NCI-H2196 (cell line): ENCODE results near the gene ZFC3H1.
A peak's percentile ranks its signal among the peaks of the same experiment; 100 is the strongest.
"Not testable (repeated sequence)": the region's sequence is repeated elsewhere in the genome, so short reads cannot be mapped to it uniquely, and the experiment has no call there.

Source experiments
- DNase-seq: peaks from one replicate; lab custom pipeline; 2025; ENCODE audit not compliant: unreplicated experiment; lab: John Stamatoyannopoulos, UW

The ZFC3H1 gene, protein sequence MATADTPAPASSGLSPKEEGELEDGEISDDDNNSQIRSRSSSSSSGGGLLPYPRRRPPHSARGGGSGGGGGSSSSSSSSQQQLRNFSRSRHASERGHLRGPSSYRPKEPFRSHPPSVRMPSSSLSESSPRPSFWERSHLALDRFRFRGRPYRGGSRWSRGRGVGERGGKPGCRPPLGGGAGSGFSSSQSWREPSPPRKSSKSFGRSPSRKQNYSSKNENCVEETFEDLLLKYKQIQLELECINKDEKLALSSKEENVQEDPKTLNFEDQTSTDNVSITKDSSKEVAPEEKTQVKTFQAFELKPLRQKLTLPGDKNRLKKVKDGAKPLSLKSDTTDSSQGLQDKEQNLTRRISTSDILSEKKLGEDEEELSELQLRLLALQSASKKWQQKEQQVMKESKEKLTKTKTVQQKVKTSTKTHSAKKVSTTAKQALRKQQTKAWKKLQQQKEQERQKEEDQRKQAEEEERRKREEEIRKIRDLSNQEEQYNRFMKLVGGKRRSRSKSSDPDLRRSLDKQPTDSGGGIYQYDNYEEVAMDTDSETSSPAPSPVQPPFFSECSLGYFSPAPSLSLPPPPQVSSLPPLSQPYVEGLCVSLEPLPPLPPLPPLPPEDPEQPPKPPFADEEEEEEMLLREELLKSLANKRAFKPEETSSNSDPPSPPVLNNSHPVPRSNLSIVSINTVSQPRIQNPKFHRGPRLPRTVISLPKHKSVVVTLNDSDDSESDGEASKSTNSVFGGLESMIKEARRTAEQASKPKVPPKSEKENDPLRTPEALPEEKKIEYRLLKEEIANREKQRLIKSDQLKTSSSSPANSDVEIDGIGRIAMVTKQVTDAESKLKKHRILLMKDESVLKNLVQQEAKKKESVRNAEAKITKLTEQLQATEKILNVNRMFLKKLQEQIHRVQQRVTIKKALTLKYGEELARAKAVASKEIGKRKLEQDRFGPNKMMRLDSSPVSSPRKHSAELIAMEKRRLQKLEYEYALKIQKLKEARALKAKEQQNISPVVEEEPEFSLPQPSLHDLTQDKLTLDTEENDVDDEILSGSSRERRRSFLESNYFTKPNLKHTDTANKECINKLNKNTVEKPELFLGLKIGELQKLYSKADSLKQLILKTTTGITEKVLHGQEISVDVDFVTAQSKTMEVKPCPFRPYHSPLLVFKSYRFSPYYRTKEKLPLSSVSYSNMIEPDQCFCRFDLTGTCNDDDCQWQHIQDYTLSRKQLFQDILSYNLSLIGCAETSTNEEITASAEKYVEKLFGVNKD (N-terminal part only)

DNA sequence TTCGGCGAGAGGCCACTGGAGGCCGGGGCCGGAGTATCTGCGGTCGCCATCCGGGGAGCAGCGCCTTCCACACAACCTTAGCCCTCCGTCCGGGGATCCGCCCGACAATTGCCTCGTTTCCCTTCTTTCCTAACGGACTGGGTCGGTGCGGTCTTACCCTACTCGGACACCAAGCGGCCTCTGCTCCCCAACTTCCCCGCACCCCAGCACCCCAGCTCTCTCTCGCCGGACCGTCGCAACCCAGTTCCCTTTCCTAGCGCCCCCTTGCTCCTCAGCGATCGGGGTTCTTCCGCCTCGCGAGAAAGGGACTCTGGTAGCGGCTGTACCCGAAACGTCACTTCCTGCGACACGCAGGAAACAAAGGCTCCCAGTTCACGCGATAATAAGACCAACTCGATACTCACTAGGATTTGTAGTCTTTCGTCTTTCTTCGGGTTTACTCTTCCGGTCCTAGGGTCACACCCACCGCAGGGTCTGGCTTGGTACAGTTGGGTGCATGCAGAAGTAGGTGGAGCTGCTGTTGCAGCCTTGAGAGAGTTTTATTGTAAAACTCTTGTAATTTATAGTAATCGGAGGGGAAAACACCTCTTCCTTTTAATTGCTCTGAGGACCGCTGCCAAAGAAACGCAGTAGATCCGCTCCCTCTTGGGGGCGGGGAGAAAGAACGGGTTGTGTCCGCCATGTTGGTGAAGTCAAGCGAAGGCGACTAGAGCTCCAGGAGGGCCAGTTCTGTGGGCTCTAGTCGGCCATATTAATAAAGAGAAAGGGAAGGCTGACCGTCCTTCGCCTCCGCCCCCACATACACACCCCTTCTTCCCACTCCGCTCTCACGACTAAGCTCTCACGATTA, at the start of gene ZFC3H1, which contains the start of gene THAP2:
Gene ZFC3H1 (minus strand): TSS at position 288 of the 850 bp plus-strand sequence. CDS start 238 bp downstream, at position 50.
Gene THAP2 (plus strand): TSS at position 741 of the 850 bp plus-strand sequence. CDS start 209 bp downstream, outside the sequence.
- DNase-seq: peak; percentile 99

DNA sequence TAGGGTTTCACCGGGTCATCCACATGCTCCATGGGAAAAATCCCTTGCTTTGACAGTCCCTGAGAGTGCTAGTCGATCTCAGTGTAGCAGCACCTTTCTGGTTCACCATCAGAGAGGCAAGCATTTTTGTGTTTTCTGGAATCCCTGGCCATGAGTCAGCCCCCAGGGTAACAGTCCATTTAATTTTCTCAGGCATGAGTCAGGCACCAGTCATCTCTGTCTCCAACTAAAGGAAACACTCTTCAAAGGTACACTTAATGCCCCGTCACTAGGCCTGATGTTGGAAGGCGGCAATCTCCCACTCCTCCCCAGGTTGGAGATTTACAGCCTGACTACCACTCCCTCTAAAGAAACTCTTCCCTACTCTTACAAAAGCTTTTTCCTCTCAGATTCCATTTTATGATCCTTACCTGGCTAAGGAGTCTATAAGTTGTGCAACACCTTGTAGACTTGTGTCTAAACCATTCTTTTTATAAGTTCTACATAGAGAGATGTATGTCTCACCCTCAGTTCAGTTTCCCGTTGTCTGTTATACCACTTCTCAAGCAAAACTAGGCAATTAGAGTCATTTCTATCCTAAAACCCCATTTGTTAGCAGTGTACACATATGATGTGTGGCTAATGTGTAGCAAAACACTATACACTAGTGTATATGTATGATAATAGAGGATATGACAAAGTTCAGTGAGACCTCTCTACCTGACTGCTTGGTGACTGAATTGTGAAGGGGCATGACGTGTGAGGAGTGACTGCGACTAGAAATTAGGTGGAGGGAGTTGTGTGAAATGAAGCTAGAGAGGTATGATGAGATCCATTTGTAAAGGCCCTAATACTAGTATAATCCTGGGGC, 46.9 kb upstream of the ZFC3H1 start:
- DNase-seq: no peak

DNA sequence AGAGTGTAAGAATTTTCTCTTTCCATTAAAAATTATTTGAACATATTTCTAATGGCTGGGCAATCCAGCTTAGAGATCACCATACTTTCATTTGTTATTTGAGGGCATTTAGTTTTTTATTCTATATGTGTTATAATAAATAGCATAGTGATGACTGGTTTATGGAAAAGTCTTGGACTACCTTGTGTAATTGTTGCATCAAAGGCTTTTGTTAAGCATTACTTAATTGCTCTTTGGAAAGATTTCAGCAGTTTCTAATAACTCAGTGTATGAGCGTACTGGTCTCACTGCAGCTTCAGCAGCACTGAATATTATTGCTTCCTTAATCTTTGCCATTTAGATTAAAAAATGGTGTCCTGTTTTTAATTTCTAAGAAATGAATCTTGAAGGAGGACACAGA, 45.0 kb upstream of the ZFC3H1 start:
- no peak for DNase-seq

DNA sequence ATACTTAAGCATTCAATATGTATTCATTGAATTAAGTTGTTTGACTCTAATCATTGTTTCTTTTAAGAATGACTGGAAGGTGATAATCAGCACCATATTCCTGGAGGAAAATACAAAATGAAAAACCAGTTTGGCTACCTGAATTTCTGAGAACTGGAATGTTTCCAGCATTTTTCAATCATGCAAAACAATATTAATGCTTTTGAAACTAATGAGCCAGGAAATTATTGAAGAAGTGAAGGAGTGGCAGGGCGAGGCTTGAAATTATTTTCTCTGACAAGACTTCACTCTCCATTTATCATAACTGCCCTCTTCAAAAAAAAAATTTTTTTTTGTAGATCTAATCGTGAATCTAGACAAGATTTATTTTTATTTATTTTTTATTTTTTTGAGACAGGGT, 41.3 kb upstream of the ZFC3H1 start:
- DNase-seq: no peak

DNA sequence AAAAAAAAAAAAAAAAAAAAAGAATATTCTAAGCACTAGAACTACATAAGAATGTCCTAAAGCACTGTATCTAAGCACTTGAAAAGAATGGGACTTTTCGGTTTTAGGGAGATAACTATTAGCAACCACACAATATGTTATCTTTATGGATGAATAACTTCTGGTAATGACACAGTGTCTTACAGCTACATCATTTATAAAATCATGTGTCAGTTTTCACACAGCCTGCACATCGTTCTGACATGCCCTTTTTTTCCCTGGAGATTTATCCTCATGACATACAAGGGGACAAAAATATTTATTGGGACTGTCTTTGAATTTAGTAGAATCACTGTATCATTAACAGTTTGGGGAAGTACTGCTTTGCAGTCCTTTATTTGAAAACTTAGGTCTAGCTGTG, 39.6 kb upstream of the ZFC3H1 start:
- no peak for DNase-seq

DNA sequence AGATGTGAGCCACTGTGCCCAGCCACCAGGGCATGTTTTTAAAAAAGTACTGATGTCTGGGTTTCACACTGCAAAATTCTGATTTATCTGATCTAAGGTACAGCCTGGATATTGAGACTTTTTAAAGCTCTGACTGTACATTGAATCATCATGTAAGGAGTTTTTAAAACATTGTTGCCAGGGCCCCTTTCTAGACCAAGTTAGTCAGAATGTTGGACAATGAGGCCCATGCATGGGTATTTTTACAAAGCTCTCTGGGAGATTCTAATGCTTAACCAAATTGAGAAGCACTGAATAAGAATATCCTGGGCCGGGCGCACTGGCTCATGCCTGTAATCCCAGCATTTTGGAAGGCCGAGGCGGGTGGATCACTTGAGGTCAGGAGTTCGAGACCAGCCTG, 38.9 kb upstream of the ZFC3H1 start:
- no peak for DNase-seq

DNA sequence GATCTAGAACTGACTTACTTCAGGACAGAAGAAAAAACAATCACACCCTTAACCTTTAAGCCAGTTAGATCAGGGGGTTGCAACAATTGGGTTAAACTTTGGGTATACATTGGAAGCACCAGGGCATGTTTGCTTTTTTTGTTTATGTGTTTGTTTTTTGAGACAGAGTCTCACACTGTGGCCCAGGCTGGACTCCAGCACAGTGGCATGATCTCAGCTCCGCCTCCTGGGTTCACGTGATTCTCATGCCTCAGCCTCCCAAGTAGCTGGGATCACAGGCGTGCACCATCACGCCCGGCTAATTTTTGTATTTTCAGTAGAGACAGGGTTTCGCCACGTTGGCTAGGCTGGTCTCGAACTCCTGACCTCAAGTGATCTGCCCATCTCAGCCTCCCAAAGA, 38.5 kb upstream of the ZFC3H1 start:
- not testable (repeated sequence) for DNase-seq

DNA sequence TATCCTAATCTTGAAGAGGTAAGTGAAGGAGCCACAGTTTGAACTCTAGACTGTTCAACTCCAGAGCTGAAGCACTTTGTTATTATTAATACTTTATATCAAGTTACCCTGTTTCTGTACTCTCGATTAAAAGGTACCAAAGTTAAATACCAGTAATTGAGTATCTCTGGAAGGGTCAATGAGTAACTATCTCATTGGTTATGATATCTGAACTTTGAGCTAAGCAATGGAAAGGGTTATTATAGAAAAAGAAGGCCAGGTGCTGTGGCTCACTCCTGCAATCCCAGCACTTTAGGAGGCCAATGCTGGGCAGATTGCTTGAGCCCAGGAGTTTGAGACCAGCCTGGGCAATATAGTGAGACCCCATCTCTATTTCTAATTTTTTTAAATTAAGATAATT, 32.1 kb upstream of the ZFC3H1 start:
- no peak for DNase-seq

DNA sequence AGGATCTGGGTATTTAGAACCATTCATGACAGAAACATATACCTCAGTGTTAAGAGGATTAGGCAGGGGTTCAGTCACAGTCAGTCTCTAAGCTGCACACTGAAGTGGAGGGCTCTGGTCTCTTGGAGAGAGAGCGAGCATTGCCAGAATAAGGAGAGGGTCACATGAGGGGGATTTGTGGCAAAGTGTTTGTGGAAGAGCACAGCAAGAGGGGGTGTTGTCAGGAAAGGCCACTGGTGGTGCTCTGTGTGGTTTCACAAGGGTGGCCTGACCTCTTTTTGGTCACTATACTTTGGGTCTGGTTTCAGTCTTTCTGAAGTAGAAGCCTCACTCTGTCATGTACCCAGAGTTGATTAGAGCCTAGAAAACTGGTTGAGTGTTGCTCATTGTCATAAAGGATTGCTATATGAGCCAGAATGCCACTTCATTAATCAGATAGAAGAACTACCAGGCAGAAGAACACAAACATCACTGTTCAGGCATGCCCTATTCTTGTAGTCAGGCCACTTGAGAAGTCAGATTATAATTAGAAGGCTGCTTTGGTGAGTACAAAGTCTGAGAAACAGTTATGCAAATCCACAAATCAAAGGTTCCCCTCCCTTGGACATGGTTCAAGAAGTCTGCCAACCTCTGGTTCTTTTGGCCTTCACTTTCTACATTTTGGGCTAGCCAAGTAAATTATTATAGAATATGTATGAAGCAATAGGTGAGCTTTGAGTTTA, 30.6 kb upstream of the ZFC3H1 start:
- no peak for DNase-seq

DNA sequence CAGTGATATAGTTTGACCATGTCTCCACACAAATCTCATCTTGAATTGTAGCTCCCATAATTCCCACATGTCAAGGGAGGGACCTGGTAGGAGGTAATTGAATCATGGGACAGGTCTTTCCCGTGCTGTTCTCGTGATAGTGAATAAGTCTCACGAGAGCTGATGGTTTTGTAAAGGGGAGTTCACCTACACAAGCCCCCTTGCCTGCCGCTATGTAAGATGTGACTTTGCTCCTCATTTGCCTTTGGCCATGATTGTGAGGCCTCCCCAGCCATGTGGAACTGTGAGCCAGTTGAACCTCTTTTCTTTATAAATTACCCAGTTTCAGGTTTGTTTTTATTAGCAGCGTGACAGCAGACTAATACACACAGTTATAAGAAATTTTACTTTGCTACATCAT, 30.0 kb upstream of the ZFC3H1 start:
- DNase-seq: not testable (repeated sequence)

DNA sequence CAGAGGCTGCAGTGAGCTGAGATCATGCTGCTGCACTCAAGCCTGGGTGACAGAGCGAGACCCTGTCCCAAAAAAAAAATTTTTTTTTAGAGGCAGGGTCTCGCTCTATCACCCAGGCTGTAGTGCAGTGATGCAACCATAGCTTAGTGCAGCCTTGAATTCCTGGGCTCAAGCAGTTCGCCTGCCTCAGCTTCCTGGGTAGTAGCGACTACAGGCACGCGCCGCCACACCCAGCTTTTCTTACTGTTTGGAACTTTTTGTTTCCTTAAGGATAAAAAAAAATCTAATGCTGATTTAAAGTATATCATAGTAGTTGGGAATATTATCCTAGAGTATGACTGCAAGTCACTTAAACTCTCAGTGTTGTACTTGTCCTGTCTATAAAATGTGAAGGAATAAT, 29.5 kb upstream of the ZFC3H1 start:
- no peak for DNase-seq

DNA sequence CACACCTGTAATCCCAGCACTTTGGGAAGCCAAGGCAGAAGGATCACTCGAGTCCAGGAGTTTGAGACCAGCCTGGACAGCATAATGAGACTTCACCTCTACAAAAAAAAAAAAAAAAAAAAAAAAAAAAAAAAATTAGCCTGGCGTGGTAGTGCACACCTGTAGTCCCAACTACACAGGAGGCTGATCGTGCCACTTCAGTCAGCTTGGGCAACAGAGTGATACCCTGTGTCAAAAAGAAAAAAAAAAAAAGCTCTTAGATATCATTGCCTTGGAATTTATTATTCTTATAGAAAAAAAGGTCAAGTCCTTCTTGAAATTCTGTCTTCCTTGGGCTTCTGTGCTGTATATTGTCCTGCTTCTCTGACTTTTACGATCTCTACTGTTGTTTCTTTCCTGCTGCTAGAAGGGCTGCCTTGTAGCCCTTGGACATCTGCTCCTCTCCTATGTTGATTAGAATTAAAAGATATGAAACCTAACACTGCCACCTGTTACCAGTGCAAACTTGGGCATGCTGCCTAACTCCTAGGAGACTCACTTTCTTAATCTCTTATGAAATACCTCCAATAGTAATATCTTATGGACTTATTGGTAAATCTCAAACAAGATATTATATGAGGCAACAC, 28.0 kb upstream of the ZFC3H1 start:
- DNase-seq: peak; percentile 59

DNA sequence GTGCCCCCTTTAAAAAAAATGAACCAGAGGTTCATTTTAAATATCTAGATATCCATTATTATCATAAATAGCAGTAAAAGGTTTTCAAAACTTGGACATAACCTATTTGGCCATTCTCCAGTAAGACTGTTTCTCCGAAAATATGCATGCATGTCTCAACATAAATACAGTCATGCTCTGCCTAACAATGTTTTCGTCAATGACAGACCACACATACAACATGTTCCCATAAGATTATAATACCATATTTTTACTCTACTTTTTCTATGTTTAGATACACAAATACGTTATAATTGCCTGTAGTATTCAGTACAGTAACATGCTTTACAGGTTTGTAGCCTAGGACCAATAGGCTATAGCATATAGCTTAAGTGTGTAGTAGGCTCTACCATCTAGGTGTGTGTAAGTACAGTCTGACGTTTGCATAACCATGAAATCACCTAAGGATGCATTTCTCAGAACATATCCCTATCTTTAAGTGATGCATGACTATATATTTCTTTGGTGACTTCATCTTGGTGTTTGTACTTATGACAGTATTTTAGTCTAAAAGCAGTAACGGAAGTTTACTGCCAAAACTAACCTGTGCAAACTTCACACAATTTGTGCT, 25.4 kb upstream of the ZFC3H1 start:
- DNase-seq: no peak

DNA sequence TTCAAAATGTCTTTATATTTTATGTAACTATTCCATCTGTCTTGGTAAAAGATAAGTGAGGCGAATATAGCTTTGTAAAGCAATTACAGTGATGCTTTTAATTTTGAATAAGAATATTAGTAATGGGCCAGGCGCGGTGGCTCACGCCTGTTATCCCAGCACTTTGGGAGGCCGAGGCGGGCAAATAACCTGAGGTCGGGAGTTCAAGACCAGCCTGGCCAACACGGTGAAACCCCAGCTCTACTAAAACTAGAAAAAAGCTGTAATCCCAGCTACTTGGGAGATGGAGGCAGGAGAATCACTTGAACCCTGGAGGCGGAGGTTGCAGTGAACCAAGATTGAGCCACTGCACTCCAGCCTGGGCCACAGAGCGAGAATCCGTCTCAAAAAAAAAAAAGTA, 23.5 kb upstream of the ZFC3H1 start:
- DNase-seq: not testable (repeated sequence)

DNA sequence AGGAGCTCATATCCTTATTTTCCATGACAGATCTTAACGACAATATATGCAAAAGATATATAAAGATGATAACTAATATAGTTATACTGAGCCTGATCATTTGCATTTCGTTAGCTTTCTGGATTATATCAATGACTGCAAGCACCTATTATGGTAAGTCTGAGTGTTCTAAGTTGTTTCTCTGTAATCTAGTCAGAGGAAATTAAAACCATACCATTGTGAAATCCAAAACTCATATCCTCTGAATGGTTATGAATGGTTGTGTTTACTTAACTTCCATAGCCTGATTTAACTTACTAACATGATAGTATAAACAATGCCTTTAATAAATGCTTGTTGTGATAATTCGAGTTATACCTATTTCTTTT, 23.0 kb upstream of the ZFC3H1 start:
- no peak for DNase-seq

DNA sequence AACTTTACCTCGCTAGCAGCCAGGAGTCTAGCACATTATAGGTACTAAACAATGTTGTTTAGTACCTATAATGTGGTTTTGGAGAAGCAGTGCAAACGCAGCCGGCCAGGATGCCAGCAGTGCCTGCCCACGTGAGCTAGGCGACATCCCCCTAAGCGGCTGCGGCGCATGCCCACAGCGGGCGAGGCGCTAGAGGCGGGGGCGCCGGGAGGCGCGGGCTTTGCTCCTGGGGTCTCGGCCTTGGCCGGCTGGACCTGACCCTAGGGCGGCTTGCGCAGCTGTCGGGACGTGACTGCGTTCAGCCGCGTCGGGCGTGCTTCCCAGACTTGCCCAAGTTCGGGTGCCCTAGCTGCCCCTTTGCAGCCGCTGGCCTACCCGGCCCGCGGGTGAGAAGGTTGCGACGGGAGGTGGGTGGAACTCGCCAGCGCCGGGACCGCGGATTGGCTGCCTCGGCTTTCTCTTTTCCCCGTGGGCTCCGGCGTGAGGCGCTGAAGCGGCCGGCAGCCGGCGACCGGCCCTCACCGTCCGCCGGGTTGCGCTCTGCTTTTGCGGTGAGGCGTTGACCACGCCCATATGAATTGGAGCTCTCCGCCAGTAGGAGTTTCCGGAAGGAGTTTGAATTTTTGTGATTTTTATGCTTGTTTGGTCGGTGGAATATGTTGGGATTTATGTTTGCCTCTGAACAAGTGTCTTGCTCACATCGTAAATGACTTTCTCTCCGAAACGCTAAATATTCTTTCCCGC, 22.4 kb upstream of the ZFC3H1 start, which contains the start of gene TMEM19:
Gene TMEM19 (plus strand): TSS at position 169 of the 744 bp plus-strand sequence. CDS start 599 bp downstream, outside the sequence.
- peak; percentile 89 for DNase-seq

DNA sequence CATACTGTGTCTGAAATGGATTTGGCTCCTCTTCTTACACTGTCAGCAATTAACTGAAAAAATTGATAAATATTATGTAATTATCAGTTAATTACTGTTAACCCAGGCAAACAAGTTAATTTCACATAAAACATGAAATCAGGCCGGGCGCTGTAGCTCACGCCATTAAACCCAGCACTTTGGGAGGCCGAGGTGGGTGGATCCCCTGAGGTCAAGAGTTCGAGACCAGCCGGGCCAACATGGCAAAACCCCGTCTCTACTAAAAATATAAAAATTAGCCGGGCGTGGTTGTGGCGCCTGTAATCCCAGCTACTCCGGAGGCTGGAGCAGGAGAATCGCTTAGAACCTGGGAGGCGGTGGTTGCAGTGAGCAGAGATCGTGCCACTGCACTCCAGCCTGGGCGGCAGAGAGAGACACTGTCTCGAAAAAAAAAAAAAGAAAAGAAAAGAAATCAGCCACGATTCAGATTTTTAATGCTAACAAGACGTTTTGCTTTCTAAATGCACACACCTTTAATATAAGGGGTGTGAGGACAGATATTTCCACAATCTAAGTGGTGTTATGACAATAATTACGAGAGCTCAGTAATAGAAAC, 21.8 kb upstream of the ZFC3H1 start:
- no peak for DNase-seq
